Measurements from ENCODE around the gene ENG.
A peak's percentile ranks its signal among the peaks of the same experiment; 100 is the strongest.

ENG gene

GRCh38 chr9:127814619-127815511 lies 39.6 kb downstream of the ENG start:
- DNase-seq (ENCODE audit: low read depth, low spot score): no peak

- no peak for DNase-seq (ENCODE audit: low read depth, low spot score)
Measured at GRCh38 chr9:127813686-127814226, 40.7 kb downstream of the ENG start.

- no peak for DNase-seq (ENCODE audit: low read depth, low spot score)
Measured at GRCh38 chr9:127812936-127813675, 41.4 kb downstream of the ENG start.

- DNase-seq (ENCODE audit: low read depth, low spot score): no peak
Measured at GRCh38 chr9:127812011-127812410, 42.4 kb downstream of the ENG start.

- DNase-seq (ENCODE audit: low read depth, low spot score): no peak
Measured at GRCh38 chr9:127810378-127811187, 43.9 kb downstream of the ENG start.

- peak; percentile 64 for DNase-seq (ENCODE audit: low read depth, low spot score)
Measured at GRCh38 chr9:127809540-127810377, 44.7 kb downstream of the ENG start.

GRCh38 chr9:127809002-127809539 lies 45.4 kb downstream of the ENG start:
- DNase-seq (ENCODE audit: low read depth, low spot score): no peak

- DNase-seq (ENCODE audit: low read depth, low spot score): no peak
Measured at GRCh38 chr9:127808347-127809001, 46.0 kb downstream of the ENG start.

GRCh38 chr9:127806871-127807270 lies 47.6 kb downstream of the ENG start:
- DNase-seq (ENCODE audit: low read depth, low spot score): no peak

- DNase-seq (ENCODE audit: low read depth, low spot score): peak; percentile 48
Measured at GRCh38 chr9:127805620-127806019, 48.8 kb downstream of the ENG start.

- no peak for DNase-seq (ENCODE audit: low read depth, low spot score)
Measured at GRCh38 chr9:127803507-127804352, 50.7 kb downstream of the ENG start.

GRCh38 chr9:127802576-127803443 lies 51.6 kb downstream of the ENG start, which contains the start of gene FPGS:
TSS of gene FPGS (plus strand) at chr9:127802882. CDS start at chr9:127802925, 43 bp downstream.
- DNase-seq (ENCODE audit: low read depth, low spot score): peak; percentile 87

- peak; percentile 82 for DNase-seq (ENCODE audit: low read depth, low spot score)
Measured at GRCh38 chr9:127801955-127802575, 52.4 kb downstream of the ENG start.

- no peak for DNase-seq (ENCODE audit: low read depth, low spot score)
Measured at GRCh38 chr9:127796852-127797370, 57.5 kb downstream of the ENG start.

- DNase-seq (ENCODE audit: low read depth, low spot score): no peak
Measured at GRCh38 chr9:127796225-127796813, 58.1 kb downstream of the ENG start.

- DNase-seq (ENCODE audit: low read depth, low spot score): no peak
Measured at GRCh38 chr9:127794001-127794791, 60.3 kb downstream of the ENG start.

Measured in ELF-1 (cell line).